HepG2 (cell line): ENCODE measurements around the gene SLC29A2. TPM values are rescaled to one million over a fixed set of nuclear protein-coding genes. Genes with fewer than 3 reads are reported as not detected.

ENCODE experiments used
- ATAC-seq: fragments of 200-7000 bp; cut with Tn5 transposase; 3 replicates; pipeline ENCODE4 v1.9.1; 2020; ENCODE audit warnings: mild to moderate bottlenecking, moderate library complexity
- BruUV-seq: library from RNA; stranded (reverse); fragments of 400-500 nt; replicated peaks from 2 replicates; lab custom pipeline; 2021; lab: Mats Ljungman, UMichigan
- CTCF ChIA-PET: fragments of 300-600 bp; formaldehyde crosslinking; extraction: SDS; loops from one replicate; lab custom pipeline; 2021; ENCODE audit warnings: low total read pairs, inconsistent platforms, low intra/inter-chr PET ratio; lab: Yijun Ruan, JAX
- POLR2A ChIA-PET: fragments of 350-600 bp; sonication (Branson Sonifier 250); formaldehyde crosslinking; loops from one replicate; lab custom pipeline; 2020; ENCODE audit warnings: antibody characterized with exemption, inconsistent platforms; lab: Yijun Ruan, JAX
- DNase-seq: peaks from one replicate; pipeline ENCODE4 v3.0.0-alpha.2; 2015; ENCODE audit warnings: low spot score
- FAIRE-seq: peaks from 3 replicates; lab custom pipeline; 2011; peaks lifted over from hg19 to GRCh38; lab: Jason Lieb, UNC
- H2AFZ ChIP-seq: one replicate; pipeline ENCODE4 v1.6.1; 2011; ENCODE audit warnings: low read length, inconsistent platforms
- H3K27ac ChIP-seq: fragments of 300-600 bp; 3 replicates; pipeline ENCODE4 v1.8.0; 2011; ENCODE audit warnings: mixed run types, mild to moderate bottlenecking, mixed read lengths, low read length, inconsistent platforms; ENCODE audit not compliant: insufficient read depth; ENCODE audit errors: extremely low read length
- H3K27me3 ChIP-seq, 2 experiments: fragments of 200-600 bp in 1 of 2; 2 replicates in 1 of 2; 3 replicates in 1 of 2; pipeline versions ENCODE4 v1.6.0 to v1.8.0; 2011; ENCODE audit warnings: low read length in 2 of 2, mild to moderate bottlenecking in 2 of 2, moderate library complexity in 2 of 2, inconsistent platforms in 1 of 2; ENCODE audit not compliant: insufficient read depth in 2 of 2, control insufficient read depth in 1 of 2
- H3K36me3 ChIP-seq, 2 experiments: fragments of 200-600 bp in 1 of 2; replicated peaks in 1 of 2; 2 replicates in 1 of 2; 3 replicates in 1 of 2; pipeline versions ENCODE4 v1.5.1 to v1.8.0; 2011; ENCODE audit warnings: low read length in 2 of 2, inconsistent platforms in 1 of 2; ENCODE audit not compliant: insufficient read depth in 2 of 2, control insufficient read depth in 1 of 2
- H3K4me1 ChIP-seq: 2 replicates; pipeline ENCODE4 v1.5.1; 2012; ENCODE audit warnings: low read length, inconsistent platforms; ENCODE audit not compliant: insufficient read depth
- H3K4me2 ChIP-seq: 2 replicates; pipeline ENCODE4 v1.6.0; 2011; ENCODE audit warnings: low read depth, low read length, inconsistent platforms
- H3K4me3 ChIP-seq, 3 experiments: fragments of 200-600 bp in 1 of 3; sonication (generic), shearing (Covaris generic) in 1 of 3; replicated peaks in 1 of 3; 2 replicates each; pipeline ENCODE4 v1.5.1; 2011 to 2016; ENCODE audit warnings: low read length in 3 of 3, inconsistent platforms in 2 of 3, low read depth in 2 of 3, mild to moderate bottlenecking in 2 of 3, control low read depth in 1 of 3, mixed read lengths in 1 of 3; ENCODE audit not compliant: insufficient read depth in 1 of 3
- H3K79me2 ChIP-seq: one replicate; pipeline ENCODE4 v1.6.1; 2011; ENCODE audit warnings: low read length, inconsistent platforms; ENCODE audit not compliant: insufficient read depth
- H3K9ac ChIP-seq: 2 replicates; pipeline ENCODE4 v1.6.0; 2011; ENCODE audit warnings: mild to moderate bottlenecking, low read depth, low read length, inconsistent platforms; ENCODE audit not compliant: insufficient read depth
- H3K9me3 ChIP-seq: 2 replicates; pipeline ENCODE4 v1.5.1; 2012; ENCODE audit warnings: mild to moderate bottlenecking, low read length
- H4K20me1 ChIP-seq: 2 replicates; pipeline ENCODE4 v1.6.0; 2011; ENCODE audit warnings: inconsistent platforms, mild to moderate bottlenecking, low read length, moderate library complexity; ENCODE audit not compliant: insufficient read depth
- AGO1 ChIP-seq: fragments of 200-400 bp; formaldehyde crosslinking; IDR thresholded peaks from 2 replicates; pipeline ENCODE4 v1.6.1; 2017; ENCODE audit warnings: mild to moderate bottlenecking, low read depth, low read length, moderate library complexity; ENCODE audit not compliant: poor library complexity, severe bottlenecking
- CC2D1A ChIP-seq: sonication (generic); formaldehyde crosslinking; IDR thresholded peaks from 2 replicates; pipeline ENCODE4 v1.8.1; 2023; ENCODE audit warnings: mild to moderate bottlenecking, missing genetic modification reagents
- EP300 ChIP-seq, 3 experiments: sonication (generic) in 1 of 3; formaldehyde crosslinking in 1 of 3; IDR thresholded peaks; 2 replicates each; pipeline versions ENCODE4 v1.5.1 to v1.6.1; 2011 to 2020; ENCODE audit warnings: low read depth in 2 of 3, low read length in 2 of 3, borderline replicate concordance in 1 of 3, improper control_type of control experiment in 1 of 3, mild to moderate bottlenecking in 1 of 3, missing genetic modification reagents in 1 of 3, moderate library complexity in 1 of 3
- PAX8 ChIP-seq: sonication (generic); formaldehyde crosslinking; IDR thresholded peaks from 2 replicates; pipeline ENCODE4 v1.8.0; 2022; ENCODE audit warnings: mild to moderate bottlenecking, missing genetic modification reagents, borderline replicate concordance
- YEATS4 ChIP-seq: sonication (generic); formaldehyde crosslinking; IDR thresholded peaks from 2 replicates; pipeline ENCODE4 v1.4.0; 2020; ENCODE audit warnings: missing genetic modification reagents, borderline replicate concordance
- ZNF557 ChIP-seq: sonication (generic); formaldehyde crosslinking; IDR thresholded peaks from 2 replicates; pipeline ENCODE4 v1.4.0; 2020; ENCODE audit warnings: missing genetic modification reagents
- ZNF724P ChIP-seq: sonication (generic); formaldehyde crosslinking; IDR thresholded peaks from 2 replicates; pipeline ENCODE4 v1.8.0; 2022; ENCODE audit warnings: missing genetic modification reagents, borderline replicate concordance
- ZSCAN12 ChIP-seq: sonication (generic); formaldehyde crosslinking; IDR thresholded peaks from 2 replicates; pipeline ENCODE4 v1.9.0; 2021; ENCODE audit warnings: mild to moderate bottlenecking, missing genetic modification reagents
- WGBS: methylation state at CpG from one replicate; pipeline ENCODE4 v1.1.6; 2017; ENCODE audit warnings: low lambda C conversion rate; 5-methylcytosine and 5-hydroxymethylcytosine counted together
- in situ Hi-C: cut with HindIII; loops from 2 replicates; pipeline ENCODE4 v1.10.0; 2017; ENCODE audit warnings: low pct_unique_long_range_greater_than_20kb; ENCODE audit not compliant: extremely low pct_ligation_motif_present
- intact Hi-C: fragments of 100-400 bp; cut with micrococcal nuclease; formaldehyde crosslinking; loops from one replicate; pipeline ENCODE4 v1.10.0; 2022; ENCODE audit not compliant: unreplicated experiment
- polyA plus RNA-seq, 8 experiments: library from polyadenylated mRNA; depleted of rRNA in 3 of 8; stranded (reverse) in 7 of 8; unstranded in 1 of 8; fragments of >200 nt; fragmentation: Illumina TruSeq in 4 of 8; extraction: Trizol in 4 of 8; gene quantifications; 2 replicates each; pipeline versions ENCODE4 v1.2.1 to v1.2.3, GENCODE V29; 2011 to 2016; ENCODE audit warnings: low read depth in 4 of 8, missing spikeins in 1 of 8, mixed read lengths in 1 of 8; ENCODE audit not compliant: insufficient read depth in 1 of 8
- total RNA-seq, 5 experiments: library from RNA; depleted of rRNA; stranded (reverse); fragments of >200 nt; fragmentation: Illumina TruSeq; extraction: Trizol; gene quantifications; 2 replicates each; pipeline ENCODE4 v1.2.3, GENCODE V29; 2016; ENCODE audit warnings: low read depth in 1 of 5
- TF ChIP-seq, protein P1 (sequence below): sonication (generic); formaldehyde crosslinking; IDR thresholded peaks from 2 replicates; pipeline ENCODE4 v1.5.0; 2020; ENCODE audit warnings: missing genetic modification reagents
- TF ChIP-seq, protein P2 (sequence below): sonication (generic); formaldehyde crosslinking; IDR thresholded peaks from 2 replicates; pipeline ENCODE4 v1.4.0; 2020; ENCODE audit warnings: missing genetic modification reagents
- TF ChIP-seq, protein P3 (sequence below), 2 experiments: sonication (generic) in 1 of 2; formaldehyde crosslinking in 1 of 2; IDR thresholded peaks; 2 replicates each; pipeline versions ENCODE4 v1.4.0 to v1.6.1; 2016 to 2020; ENCODE audit warnings: borderline replicate concordance in 1 of 2, low read depth in 1 of 2, mild to moderate bottlenecking in 1 of 2, missing genetic modification reagents in 1 of 2

The SLC29A2 gene
- total and polyA plus RNA-seq, 2 of the 13 experiments (the other 11 are each of a cell fraction or from before 2014, with no cell fraction given): 0.63 to 0.66 TPM

DNA sequence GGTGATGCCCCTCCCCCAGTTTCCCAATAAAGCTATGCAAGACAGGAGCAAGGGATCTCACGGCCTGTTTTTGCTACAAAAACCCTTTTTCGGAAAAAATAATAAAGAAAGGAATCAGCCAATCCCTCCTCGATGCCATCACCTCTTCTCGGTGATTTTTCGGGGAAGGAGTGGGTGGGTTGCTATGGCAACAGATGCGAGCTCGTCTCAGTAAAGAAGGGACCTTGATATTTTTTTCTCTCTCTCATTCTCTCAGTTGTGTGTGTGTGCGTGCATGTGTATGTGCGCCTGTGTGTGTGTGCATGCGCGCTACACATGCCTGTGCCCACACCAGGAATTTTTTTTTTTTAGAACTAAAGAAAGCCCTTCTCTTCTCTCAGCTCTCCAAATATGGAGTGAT lies 45.4 kb upstream of the SLC29A2 start:
- Histone ChIP-seq H3K4me1 (no peaks in the 10 kb centered on the region), H3K27ac (no peak overlapping the region), H3K9ac (no peak overlapping the region), H3K79me2 (no peaks in the 10 kb centered on the region), H3K4me3 (no peak overlapping the region), H3K9me3 (no peaks in the 10 kb centered on the region), H4K20me1 (peaks cover 18% of the 10 kb centered on the region), H3K27me3 (peaks cover 0 to 26% of the 10 kb centered on the region in 2 experiments; a peak in 3 of 5 replicates), H3K4me2 (no peak overlapping the region), H2AFZ (no peak overlapping the region), H3K36me3 (no peaks in the 10 kb centered on the region)
- in situ Hi-C loops: loop anchor here (25.0 kb wide), 1 partner anchor 420 kb away; the partner anchor contains the start of gene RCE1
- intact Hi-C loops: no loop called here
- FAIRE-seq (no peak), ATAC-seq (no peak), DNase-seq (no peak)
- 14% methylated on average over 11 of the region's 11 CpGs for WGBS
- POLR2A ChIA-PET: no interaction called here
- TF ChIP-seq ZNF724P: no peak
- TF ChIP-seq AGO1: no peak
- no peak for TF ChIP-seq ZNF557 (CRISPR knock-in tag)
- no peak for TF ChIP-seq EP300 (IDR thresholded peaks at IDR 0.05; ENCODE audit: low read depth in 2 of 2, low read length in 2 of 2)
- no peak for TF ChIP-seq EP300 (CRISPR knock-in tag; IDR thresholded peaks at IDR 0.05; ENCODE audit: borderline replicate concordance)
- no peak for TF ChIP-seq ZSCAN12 (CRISPR knock-in tag)
- TF ChIP-seq, protein P1, sequence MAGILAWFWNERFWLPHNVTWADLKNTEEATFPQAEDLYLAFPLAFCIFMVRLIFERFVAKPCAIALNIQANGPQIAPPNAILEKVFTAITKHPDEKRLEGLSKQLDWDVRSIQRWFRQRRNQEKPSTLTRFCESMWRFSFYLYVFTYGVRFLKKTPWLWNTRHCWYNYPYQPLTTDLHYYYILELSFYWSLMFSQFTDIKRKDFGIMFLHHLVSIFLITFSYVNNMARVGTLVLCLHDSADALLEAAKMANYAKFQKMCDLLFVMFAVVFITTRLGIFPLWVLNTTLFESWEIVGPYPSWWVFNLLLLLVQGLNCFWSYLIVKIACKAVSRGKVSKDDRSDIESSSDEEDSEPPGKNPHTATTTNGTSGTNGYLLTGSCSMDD (CRISPR knock-in tag): no peak
- TF ChIP-seq CC2D1A: no peak
- TF ChIP-seq, protein P2, sequence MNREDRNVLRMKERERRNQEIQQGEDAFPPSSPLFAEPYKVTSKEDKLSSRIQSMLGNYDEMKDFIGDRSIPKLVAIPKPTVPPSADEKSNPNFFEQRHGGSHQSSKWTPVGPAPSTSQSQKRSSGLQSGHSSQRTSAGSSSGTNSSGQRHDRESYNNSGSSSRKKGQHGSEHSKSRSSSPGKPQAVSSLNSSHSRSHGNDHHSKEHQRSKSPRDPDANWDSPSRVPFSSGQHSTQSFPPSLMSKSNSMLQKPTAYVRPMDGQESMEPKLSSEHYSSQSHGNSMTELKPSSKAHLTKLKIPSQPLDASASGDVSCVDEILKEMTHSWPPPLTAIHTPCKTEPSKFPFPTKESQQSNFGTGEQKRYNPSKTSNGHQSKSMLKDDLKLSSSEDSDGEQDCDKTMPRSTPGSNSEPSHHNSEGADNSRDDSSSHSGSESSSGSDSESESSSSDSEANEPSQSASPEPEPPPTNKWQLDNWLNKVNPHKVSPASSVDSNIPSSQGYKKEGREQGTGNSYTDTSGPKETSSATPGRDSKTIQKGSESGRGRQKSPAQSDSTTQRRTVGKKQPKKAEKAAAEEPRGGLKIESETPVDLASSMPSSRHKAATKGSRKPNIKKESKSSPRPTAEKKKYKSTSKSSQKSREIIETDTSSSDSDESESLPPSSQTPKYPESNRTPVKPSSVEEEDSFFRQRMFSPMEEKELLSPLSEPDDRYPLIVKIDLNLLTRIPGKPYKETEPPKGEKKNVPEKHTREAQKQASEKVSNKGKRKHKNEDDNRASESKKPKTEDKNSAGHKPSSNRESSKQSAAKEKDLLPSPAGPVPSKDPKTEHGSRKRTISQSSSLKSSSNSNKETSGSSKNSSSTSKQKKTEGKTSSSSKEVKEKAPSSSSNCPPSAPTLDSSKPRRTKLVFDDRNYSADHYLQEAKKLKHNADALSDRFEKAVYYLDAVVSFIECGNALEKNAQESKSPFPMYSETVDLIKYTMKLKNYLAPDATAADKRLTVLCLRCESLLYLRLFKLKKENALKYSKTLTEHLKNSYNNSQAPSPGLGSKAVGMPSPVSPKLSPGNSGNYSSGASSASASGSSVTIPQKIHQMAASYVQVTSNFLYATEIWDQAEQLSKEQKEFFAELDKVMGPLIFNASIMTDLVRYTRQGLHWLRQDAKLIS: no peak
- TF ChIP-seq, protein P3, sequence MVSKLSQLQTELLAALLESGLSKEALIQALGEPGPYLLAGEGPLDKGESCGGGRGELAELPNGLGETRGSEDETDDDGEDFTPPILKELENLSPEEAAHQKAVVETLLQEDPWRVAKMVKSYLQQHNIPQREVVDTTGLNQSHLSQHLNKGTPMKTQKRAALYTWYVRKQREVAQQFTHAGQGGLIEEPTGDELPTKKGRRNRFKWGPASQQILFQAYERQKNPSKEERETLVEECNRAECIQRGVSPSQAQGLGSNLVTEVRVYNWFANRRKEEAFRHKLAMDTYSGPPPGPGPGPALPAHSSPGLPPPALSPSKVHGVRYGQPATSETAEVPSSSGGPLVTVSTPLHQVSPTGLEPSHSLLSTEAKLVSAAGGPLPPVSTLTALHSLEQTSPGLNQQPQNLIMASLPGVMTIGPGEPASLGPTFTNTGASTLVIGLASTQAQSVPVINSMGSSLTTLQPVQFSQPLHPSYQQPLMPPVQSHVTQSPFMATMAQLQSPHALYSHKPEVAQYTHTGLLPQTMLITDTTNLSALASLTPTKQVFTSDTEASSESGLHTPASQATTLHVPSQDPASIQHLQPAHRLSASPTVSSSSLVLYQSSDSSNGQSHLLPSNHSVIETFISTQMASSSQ (IDR thresholded peaks at IDR 0.05; ENCODE audit: low read depth): no peak
- TF ChIP-seq, protein P3 (CRISPR knock-in tag; IDR thresholded peaks at IDR 0.05; ENCODE audit: borderline replicate concordance): no peak
- TF ChIP-seq YEATS4: no peak
- TF ChIP-seq PAX8 (CRISPR knock-in tag): no peak
- no TSS peak for BruUV-seq
- CTCF ChIA-PET: no interaction called here
